Upper lobe of left lung (tissue), 6 donors: ENCODE measurements around the gene OXT. TPM values are rescaled to one million over a fixed set of nuclear protein-coding genes. Genes with fewer than 3 reads are reported as not detected.
A peak's percentile ranks its signal among the peaks of the same experiment; 100 is the strongest.
"Not testable (repeated sequence)": the region's sequence is repeated elsewhere in the genome, so short reads cannot be mapped to it uniquely, and the experiment has no call there.

Experiments
- ATAC-seq, 2 donors: fragments of 200-7000 bp; cut with Tn5 transposase; one replicate each; pipeline ENCODE4 v1.9.1; 2022; ENCODE audit warnings: mild to moderate bottlenecking in 2 of 2, moderate library complexity in 2 of 2; ENCODE audit not compliant: low FRiP score in 2 of 2
- DNase-seq, 2 donors: peaks; one replicate each; pipeline ENCODE4 v3.0.0-alpha.2; 2019 to 2020
- H3K27ac ChIP-seq, 4 donors: fragments of 200-600 bp; sonication (generic); one replicate each; pipeline ENCODE4 v1.5.1; 2016 to 2019
- H3K27me3 ChIP-seq, 4 donors: fragments of 200-600 bp; sonication (generic); one replicate each; pipeline ENCODE4 v1.5.1; 2017 to 2019
- H3K36me3 ChIP-seq, 4 donors: fragments of 200-600 bp; sonication (generic); one replicate each; pipeline ENCODE4 v1.5.1; 2016 to 2019
- H3K4me1 ChIP-seq, 4 donors: fragments of 200-600 bp; sonication (generic); one replicate each; pipeline ENCODE4 v1.5.1; 2018 to 2019
- H3K4me3 ChIP-seq, 4 donors: fragments of 200-600 bp; sonication (generic); one replicate each; pipeline ENCODE4 v1.5.1; 2017 to 2019; ENCODE audit warnings: mild to moderate bottlenecking in 2 of 4, moderate library complexity in 1 of 4
- H3K9me3 ChIP-seq, 4 donors: fragments of 200-600 bp; sonication (generic); one replicate each; pipeline ENCODE4 v1.5.1; 2018 to 2019
- EP300 ChIP-seq, 4 donors: sonication (generic); formaldehyde crosslinking; IDR thresholded peaks; one replicate each; pipeline ENCODE4 v1.5.1; 2017; ENCODE audit warnings: antibody characterized with exemption in 4 of 4, control low read depth in 2 of 4
- POLR2A ChIP-seq, 4 donors: fragments of 450-650 bp; IDR thresholded peaks; one replicate each; pipeline ENCODE4 v1.5.1; 2016 to 2017; ENCODE audit warnings: antibody characterized with exemption in 4 of 4, mild to moderate bottlenecking in 2 of 4
- POLR2AphosphoS5 ChIP-seq, 2 donors: sonication (generic); formaldehyde crosslinking; IDR thresholded peaks; one replicate each; pipeline ENCODE4 v1.5.1; 2017; ENCODE audit warnings: antibody characterized with exemption in 2 of 2
- WGBS, 2 donors: methylation state at CpG; one replicate each; pipeline ENCODE4 v1.1.5; 2017 to 2018; 5-methylcytosine and 5-hydroxymethylcytosine counted together
- total RNA-seq, 6 donors: library from RNA; depleted of rRNA in 4 of 6; stranded (reverse); fragments of >200 nt in 4 of 6; gene quantifications; one replicate each; pipeline versions ENCODE4 v1.1.0 to v1.2.1, GENCODE V29; 2016 to 2021
- TF ChIP-seq, protein P1 (sequence below), 6 experiments: fragments of 450-650 bp in 4 of 6; fragments of 200-600 bp in 2 of 6; sonication (generic) in 2 of 6; IDR thresholded peaks; one replicate each; pipeline ENCODE4 v1.5.1; 2016 to 2019; ENCODE audit warnings: antibody characterized with exemption in 6 of 6
- donor health status: DM: no; HTN: no; CAD: no; lungs with moderate emphysema.
- donor health status: DM: no; HTN: yes; CAD: no; lungs with severe emphysema.

Gene OXT
- total RNA-seq = 1 to 10 TPM in 1 of 6 donors, not detected in 5; 2.7 TPM

DNA sequence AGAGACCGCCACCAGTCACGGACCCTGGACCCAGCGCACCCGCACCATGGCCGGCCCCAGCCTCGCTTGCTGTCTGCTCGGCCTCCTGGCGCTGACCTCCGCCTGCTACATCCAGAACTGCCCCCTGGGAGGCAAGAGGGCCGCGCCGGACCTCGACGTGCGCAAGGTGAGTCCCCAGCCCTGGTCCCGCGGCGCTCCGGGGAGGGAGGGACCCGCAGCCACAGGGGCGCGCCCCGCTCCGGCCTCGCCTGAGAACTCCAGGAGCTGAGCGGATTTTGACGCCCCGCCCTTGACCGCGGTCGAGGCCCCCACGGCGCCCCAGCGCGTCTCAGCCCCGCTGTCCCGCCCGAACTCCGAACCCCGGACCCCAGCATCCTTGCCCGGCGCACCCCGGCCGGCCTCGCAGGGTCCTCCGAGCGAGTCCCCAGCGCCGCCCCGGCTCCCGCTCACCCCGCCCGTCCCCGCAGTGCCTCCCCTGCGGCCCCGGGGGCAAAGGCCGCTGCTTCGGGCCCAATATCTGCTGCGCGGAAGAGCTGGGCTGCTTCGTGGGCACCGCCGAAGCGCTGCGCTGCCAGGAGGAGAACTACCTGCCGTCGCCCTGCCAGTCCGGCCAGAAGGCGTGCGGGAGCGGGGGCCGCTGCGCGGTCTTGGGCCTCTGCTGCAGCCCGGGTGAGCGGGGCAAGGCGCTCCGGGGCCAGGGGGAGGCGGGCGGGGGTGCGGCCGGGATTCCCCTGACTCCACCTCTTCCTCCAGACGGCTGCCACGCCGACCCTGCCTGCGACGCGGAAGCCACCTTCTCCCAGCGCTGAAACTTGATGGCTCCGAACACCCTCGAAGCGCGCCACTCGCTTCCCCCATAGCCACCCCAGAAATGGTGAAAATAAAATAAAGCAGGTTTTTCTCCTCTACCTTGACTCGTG is at the start of gene OXT:
TSS of gene OXT (plus strand) at position 11 of the 920 bp plus-strand sequence. CDS start at position 47, 36 bp downstream.
- H3K9me3 ChIP-seq = no peaks in the 10 kb centered on the region
- H3K27ac ChIP-seq = no peak within 1 kb of the TSS
- peaks cover 4 to 17% (median 13%) of the 10 kb centered on the region in 4 donors for H3K4me1 ChIP-seq
- peak within 1 kb of the TSS; percentile 11 to 60 (median 52) for H3K4me3 ChIP-seq
- WGBS, 2 donors = 18 to 32% methylated on average over 16 to 25 of the region's 95 CpGs
- H3K27me3 ChIP-seq = peaks cover 0 to 13% (median 9%) of the 10 kb centered on the region in 4 donors
- peak in 1 of 2 donors; percentile 85 for ATAC-seq
- DNase-seq = peak; percentile 50 to 91
- TF ChIP-seq POLR2A (IDR thresholded peaks at IDR 0.05) (peak in 1 of 4 donors; percentile 41), EP300 (IDR thresholded peaks at IDR 0.05) (no peak)
- no peaks in the 10 kb centered on the region for H3K36me3 ChIP-seq

DNA sequence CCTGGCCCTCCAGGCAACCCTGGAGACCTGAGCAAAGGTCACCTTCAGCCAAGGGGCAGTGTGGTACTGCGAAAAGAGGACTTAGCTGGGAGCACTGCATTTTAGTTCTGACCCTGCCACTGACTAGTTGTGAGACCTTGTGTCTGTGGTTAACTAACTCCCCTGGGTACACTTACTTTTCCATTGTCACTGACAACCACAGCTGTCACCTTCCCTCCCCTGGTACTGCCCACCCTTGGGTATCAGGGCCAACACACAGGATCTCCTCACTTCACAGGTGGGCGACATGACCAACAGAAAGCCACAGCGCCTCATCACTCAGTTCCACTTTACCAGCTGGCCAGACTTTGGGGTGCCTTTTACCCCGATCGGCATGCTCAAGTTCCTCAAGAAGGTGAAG is 49.6 kb upstream of the OXT start:
- DNase-seq (no peak), ATAC-seq (no peak)
- H3K27me3 ChIP-seq = no peaks in the 10 kb centered on the region
- no peak overlapping the region for H3K27ac ChIP-seq
- 98 to 100% methylated on average over 5 of the region's 5 CpGs for WGBS, 2 donors
- H3K4me1 ChIP-seq = no peaks in the 10 kb centered on the region
- TF ChIP-seq POLR2A (IDR thresholded peaks at IDR 0.05) = no peak
- TF ChIP-seq, protein P1, sequence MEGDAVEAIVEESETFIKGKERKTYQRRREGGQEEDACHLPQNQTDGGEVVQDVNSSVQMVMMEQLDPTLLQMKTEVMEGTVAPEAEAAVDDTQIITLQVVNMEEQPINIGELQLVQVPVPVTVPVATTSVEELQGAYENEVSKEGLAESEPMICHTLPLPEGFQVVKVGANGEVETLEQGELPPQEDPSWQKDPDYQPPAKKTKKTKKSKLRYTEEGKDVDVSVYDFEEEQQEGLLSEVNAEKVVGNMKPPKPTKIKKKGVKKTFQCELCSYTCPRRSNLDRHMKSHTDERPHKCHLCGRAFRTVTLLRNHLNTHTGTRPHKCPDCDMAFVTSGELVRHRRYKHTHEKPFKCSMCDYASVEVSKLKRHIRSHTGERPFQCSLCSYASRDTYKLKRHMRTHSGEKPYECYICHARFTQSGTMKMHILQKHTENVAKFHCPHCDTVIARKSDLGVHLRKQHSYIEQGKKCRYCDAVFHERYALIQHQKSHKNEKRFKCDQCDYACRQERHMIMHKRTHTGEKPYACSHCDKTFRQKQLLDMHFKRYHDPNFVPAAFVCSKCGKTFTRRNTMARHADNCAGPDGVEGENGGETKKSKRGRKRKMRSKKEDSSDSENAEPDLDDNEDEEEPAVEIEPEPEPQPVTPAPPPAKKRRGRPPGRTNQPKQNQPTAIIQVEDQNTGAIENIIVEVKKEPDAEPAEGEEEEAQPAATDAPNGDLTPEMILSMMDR (IDR thresholded peaks at IDR 0.05) = no peak
- no peak for TF ChIP-seq EP300 (IDR thresholded peaks at IDR 0.05)
- H3K4me3 ChIP-seq = no peak overlapping the region
- H3K9me3 ChIP-seq = no peaks in the 10 kb centered on the region
- peaks cover 13 to 68% (median 57%) of the 10 kb centered on the region in 4 donors for H3K36me3 ChIP-seq

DNA sequence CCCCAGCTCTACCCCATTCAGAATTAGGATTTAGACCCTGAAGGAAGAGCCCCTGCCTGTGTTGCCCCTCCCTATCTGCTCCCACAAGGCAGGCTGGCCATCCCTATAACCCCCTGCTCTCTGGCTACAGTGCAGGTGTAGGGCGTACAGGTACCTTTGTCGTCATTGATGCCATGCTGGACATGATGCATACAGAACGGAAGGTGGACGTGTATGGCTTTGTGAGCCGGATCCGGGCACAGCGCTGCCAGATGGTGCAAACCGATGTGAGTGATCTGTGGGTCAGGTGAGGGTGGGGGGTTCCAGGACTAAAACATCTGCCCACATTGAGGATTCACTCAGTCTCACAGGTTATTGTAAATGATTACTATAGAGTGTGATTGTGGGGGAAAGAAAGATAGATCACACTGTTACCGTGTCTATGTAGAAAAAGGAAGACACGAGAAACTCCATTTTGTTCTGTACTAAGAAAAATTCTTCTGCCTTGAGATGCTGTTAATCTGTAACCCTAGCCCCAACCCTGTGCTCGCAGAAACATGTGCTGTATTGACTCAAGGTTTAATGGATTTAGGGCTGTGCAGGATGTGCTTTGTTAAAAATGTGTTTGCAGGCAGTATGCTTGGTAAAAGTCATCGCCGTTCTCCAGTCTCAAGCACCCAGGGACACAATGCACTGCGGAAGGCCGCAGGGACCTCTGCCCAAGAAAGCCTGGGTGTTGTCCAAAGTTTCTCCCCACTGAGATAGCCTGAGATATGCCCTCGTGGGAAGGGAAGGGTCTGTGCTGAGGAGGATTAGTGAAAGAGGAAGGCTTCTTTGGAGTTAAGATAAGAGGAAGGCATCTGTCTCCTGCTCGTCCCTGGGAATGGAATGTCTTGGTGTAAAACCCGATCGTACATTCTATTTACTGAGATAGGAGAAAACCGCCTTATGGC is 48.6 kb upstream of the OXT start:
- 90 to 92% methylated on average over 20 of the region's 20 CpGs for WGBS, 2 donors
- not testable (repeated sequence) for H3K9me3 ChIP-seq, H3K27ac ChIP-seq, H3K4me1 ChIP-seq, ATAC-seq, H3K4me3 ChIP-seq, DNase-seq, H3K27me3 ChIP-seq
- H3K36me3 ChIP-seq = peaks cover 22 to 72% (median 62%) of the 10 kb centered on the region in 4 donors

DNA sequence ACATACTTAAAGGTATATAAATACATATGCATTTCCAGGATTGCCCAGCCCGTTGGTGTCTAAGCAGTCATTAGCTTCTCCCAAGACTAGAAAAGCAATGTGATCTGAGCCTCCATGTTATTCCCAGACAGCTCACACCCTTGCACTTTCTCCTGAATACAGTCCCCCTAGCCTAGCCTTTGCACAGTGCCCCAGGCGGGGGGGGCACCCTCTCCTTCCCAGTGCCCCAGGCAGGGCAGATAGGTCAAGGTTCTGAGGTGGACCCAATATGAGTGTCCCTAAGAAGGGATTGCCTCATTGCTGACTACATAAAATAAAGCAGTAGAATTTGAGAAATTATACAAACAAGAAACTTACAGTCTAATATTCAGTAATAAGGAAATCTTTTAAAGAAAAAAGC is 43.4 kb upstream of the OXT start:
- Histone ChIP-seq H3K4me3 (no peak overlapping the region), H3K36me3 (peaks cover 25 to 93% (median 68%) of the 10 kb centered on the region in 4 donors), H3K27me3 (no peaks in the 10 kb centered on the region), H3K27ac (no peak overlapping the region), H3K9me3 (no peaks in the 10 kb centered on the region), H3K4me1 (no peaks in the 10 kb centered on the region)
- ATAC-seq (no peak), DNase-seq (no peak)
- WGBS, 2 donors = 81% methylated on average over 2 of the region's 2 CpGs
- TF ChIP-seq POLR2A (IDR thresholded peaks at IDR 0.05) = no peak
- TF ChIP-seq, protein P1 (IDR thresholded peaks at IDR 0.05) = no peak
- TF ChIP-seq POLR2AphosphoS5 (IDR thresholded peaks at IDR 0.05) = no peak
- no peak for TF ChIP-seq EP300 (IDR thresholded peaks at IDR 0.05)

DNA sequence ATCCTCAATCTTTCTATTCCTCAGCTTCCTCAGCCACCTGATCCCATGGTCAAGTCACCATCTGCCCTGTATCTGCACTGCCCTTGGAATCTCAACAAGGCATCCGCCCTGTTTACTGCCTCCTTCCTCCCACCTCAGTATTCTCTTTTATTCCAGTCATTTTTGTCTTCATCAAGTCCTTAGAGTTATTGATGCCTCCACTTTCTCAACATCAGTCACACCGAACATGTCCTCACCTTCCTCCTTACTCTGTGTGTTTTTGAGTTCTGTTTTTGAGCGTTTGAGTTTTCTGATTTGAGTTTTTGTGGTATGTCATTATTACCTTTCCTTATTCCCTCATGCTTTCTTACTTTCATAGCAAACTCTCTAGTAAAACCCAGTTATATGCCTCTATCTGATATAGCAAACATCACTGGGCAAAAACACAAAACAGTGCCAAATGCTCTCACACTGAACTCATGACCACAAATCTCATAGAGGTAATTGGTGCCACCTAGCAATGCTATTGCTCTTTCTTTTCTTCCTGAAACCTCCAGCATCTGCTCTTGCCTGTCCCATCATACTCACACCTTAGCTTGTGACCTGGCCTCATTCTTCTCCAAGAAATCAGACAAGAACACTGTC is 39.8 kb upstream of the OXT start:
- DNase-seq = no peak

More for the DNA sequence above, 39.8 kb upstream of the OXT start:
- Histone ChIP-seq H3K9me3 (no peaks in the 10 kb centered on the region), H3K27me3 (no peaks in the 10 kb centered on the region), H3K27ac (no peak overlapping the region), H3K4me1 (no peaks in the 10 kb centered on the region), H3K4me3 (no peak overlapping the region), H3K36me3 (peaks cover 27 to 90% (median 54%) of the 10 kb centered on the region in 4 donors)
- no peak for ATAC-seq
- WGBS, 2 donors = 90% methylated on average over 3 of the region's 3 CpGs
- TF ChIP-seq, protein P1 (IDR thresholded peaks at IDR 0.05) = no peak
- TF ChIP-seq EP300 (IDR thresholded peaks at IDR 0.05) = no peak
- TF ChIP-seq POLR2AphosphoS5 (IDR thresholded peaks at IDR 0.05) = no peak
- TF ChIP-seq POLR2A (IDR thresholded peaks at IDR 0.05) = no peak
